ENCODE data around the gene RABGAP1L. TPM values are rescaled to one million over a fixed set of nuclear protein-coding genes. Genes with fewer than 3 reads are reported as not detected.

The RABGAP1L gene
- total and polyA plus RNA-seq, 2 donors (not counting 3 experiments of a cell fraction or from before 2014, with no cell fraction given): 6.4 to 22.2 TPM

DNA sequence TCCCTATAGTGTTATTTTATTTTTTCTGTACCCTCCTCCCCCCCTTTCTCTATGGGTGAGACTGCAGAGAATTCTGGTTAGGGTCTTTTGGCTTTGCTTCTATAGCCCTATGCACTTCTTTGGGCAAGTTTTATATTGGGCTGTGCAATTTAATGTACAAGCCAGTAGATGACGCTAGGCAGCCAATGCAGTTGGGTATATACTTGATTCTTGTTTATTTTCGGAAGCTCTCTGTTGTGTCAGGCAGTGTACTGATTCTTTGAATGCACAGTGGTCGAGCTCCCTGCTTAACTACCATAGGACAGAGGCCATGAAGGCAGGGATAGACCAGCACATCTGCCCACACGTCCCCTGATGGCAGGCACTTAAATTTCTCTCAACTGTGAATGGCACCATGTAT lies 254.3 kb downstream of the RABGAP1L start:
- Histone ChIP-seq H3K4me3 (replicated peaks in 1 of 3; ENCODE audit: insufficient read depth in 1 of 3, low read depth in 1 of 3, low read length in 3 of 3) (no peak overlapping the region), H3K36me3 (ENCODE audit: control insufficient read depth in 2 of 2, extremely low read depth in 1 of 2, insufficient read depth in 2 of 2, low read length in 2 of 2) (no peaks in the 10 kb centered on the region), H3K79me2 (ENCODE audit: control insufficient read depth, insufficient read depth, low read length) (no peaks in the 10 kb centered on the region), H3K9me1 (replicated peaks; ENCODE audit: control insufficient read depth, extremely low read depth, insufficient read depth, low read length) (no peaks in the 10 kb centered on the region), H3K4me1 (ENCODE audit: control insufficient read depth, extremely low read depth, insufficient read depth, low read length) (no peaks in the 10 kb centered on the region), H3K27ac (ENCODE audit: insufficient read depth, low read depth, low read length) (no peak overlapping the region), H3K9ac (replicated peaks; ENCODE audit: extremely low read depth, insufficient read depth, low read length) (no peak overlapping the region), H3K4me2 (ENCODE audit: insufficient read depth, low read length) (no peak overlapping the region), H3K27me3 (ENCODE audit: control insufficient read depth in 2 of 2, insufficient read depth in 2 of 2, low read length in 2 of 2) (no peaks in the 10 kb centered on the region), H2AFZ (ENCODE audit: low read depth, low read length) (no peak overlapping the region), H4K20me1 (replicated peaks; ENCODE audit: control insufficient read depth, extremely low read depth, insufficient read depth, low read length) (no peaks in the 10 kb centered on the region), H3K9me3 (replicated peaks; ENCODE audit: control insufficient read depth, insufficient read depth, low read length) (no peaks in the 10 kb centered on the region)
- dilution Hi-C loops (cut with MboI; ENCODE audit: extremely low pct_ligation_motif_present, low sequenced_read_pairs): no loop called here
- DNase-seq (ENCODE audit: low read depth, low spot score) (no peak), FAIRE-seq (no peak)
- CTCF ChIA-PET: interaction anchor here (1.0 to 1.6 kb wide), 3 partner anchors 9 to 313 kb away, joined by 3 to 6 read pairs (median 5); no protein-coding TSS in a partner anchor
- BruUV-seq (replicated peaks): no TSS peak
- intact Hi-C loops (cut with micrococcal nuclease): no loop called here
- POLR2A ChIA-PET: no interaction called here
- no peak for TF ChIP-seq MYC (IDR thresholded peaks at IDR 0.05; ENCODE audit: low read depth, low read length)
- TF ChIP-seq FOS (IDR thresholded peaks at IDR 0.05; ENCODE audit: borderline replicate concordance, insufficient read depth, low read length): no peak
- no peak for TF ChIP-seq EZH2 (IDR thresholded peaks at IDR 0.05; ENCODE audit: borderline replicate concordance, low read depth, low read length, severe bottlenecking)
- no peak for TF ChIP-seq POLR2AphosphoS5 (IDR thresholded peaks at IDR 0.05; ENCODE audit: insufficient read depth, low read depth, low read length)
- TF ChIP-seq JUN (IDR thresholded peaks at IDR 0.05; ENCODE audit: borderline replicate concordance, insufficient read depth, insufficient read length, low read depth): no peak
- no peak for TF ChIP-seq GATA2 (IDR thresholded peaks at IDR 0.05; ENCODE audit: insufficient read depth, insufficient read length, low read depth, low read length)
- no peak for TF ChIP-seq POLR2A (IDR thresholded peaks at IDR 0.05; ENCODE audit: low read depth, low read length)
- TF ChIP-seq, protein P1, sequence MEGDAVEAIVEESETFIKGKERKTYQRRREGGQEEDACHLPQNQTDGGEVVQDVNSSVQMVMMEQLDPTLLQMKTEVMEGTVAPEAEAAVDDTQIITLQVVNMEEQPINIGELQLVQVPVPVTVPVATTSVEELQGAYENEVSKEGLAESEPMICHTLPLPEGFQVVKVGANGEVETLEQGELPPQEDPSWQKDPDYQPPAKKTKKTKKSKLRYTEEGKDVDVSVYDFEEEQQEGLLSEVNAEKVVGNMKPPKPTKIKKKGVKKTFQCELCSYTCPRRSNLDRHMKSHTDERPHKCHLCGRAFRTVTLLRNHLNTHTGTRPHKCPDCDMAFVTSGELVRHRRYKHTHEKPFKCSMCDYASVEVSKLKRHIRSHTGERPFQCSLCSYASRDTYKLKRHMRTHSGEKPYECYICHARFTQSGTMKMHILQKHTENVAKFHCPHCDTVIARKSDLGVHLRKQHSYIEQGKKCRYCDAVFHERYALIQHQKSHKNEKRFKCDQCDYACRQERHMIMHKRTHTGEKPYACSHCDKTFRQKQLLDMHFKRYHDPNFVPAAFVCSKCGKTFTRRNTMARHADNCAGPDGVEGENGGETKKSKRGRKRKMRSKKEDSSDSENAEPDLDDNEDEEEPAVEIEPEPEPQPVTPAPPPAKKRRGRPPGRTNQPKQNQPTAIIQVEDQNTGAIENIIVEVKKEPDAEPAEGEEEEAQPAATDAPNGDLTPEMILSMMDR (IDR thresholded peaks at IDR 0.05; ENCODE audit: extremely low read depth in 1 of 2, insufficient read depth in 1 of 2, low read depth in 1 of 2, low read length in 2 of 2): no peak
- TF ChIP-seq, protein P2, sequence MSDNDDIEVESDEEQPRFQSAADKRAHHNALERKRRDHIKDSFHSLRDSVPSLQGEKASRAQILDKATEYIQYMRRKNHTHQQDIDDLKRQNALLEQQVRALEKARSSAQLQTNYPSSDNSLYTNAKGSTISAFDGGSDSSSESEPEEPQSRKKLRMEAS (IDR thresholded peaks at IDR 0.05; ENCODE audit: insufficient read depth, insufficient read length): no peak

All from endothelial cell of umbilical vein (primary cell).